ENCODE data around the gene ZBTB9.

ZBTB9 gene

GRCh38 chr6:33433544-33434191 lies 20.7 kb upstream of the ZBTB9 start:
- DNase-seq, result no peak

GRCh38 chr6:33434961-33435360 lies 19.4 kb upstream of the ZBTB9 start:
- DNase-seq, result no peak

- no peak for DNase-seq
Observed at GRCh38 chr6:33437666-33438065, 16.7 kb upstream of the ZBTB9 start.

- DNase-seq, result no peak
Observed at GRCh38 chr6:33438978-33439594, 15.3 kb upstream of the ZBTB9 start.

GRCh38 chr6:33439956-33440648 lies 14.3 kb upstream of the ZBTB9 start:
- DNase-seq, result no peak

- no peak for DNase-seq
Observed at GRCh38 chr6:33440649-33441309, 13.6 kb upstream of the ZBTB9 start.

- DNase-seq, result no peak
Observed at GRCh38 chr6:33441457-33441856, 12.9 kb upstream of the ZBTB9 start.

- DNase-seq, result no peak
Observed at GRCh38 chr6:33442283-33442682, 12.1 kb upstream of the ZBTB9 start.

GRCh38 chr6:33443025-33443424 lies 11.4 kb upstream of the ZBTB9 start:
- no peak for DNase-seq

GRCh38 chr6:33443619-33444504 lies 10.5 kb upstream of the ZBTB9 start:
- no peak for DNase-seq

GRCh38 chr6:33445119-33445603 lies 9.2 kb upstream of the ZBTB9 start:
- no peak for DNase-seq

GRCh38 chr6:33446356-33446755 lies 8.0 kb upstream of the ZBTB9 start:
- DNase-seq, result no peak

GRCh38 chr6:33450434-33450833 lies 3.9 kb upstream of the ZBTB9 start:
- no peak for DNase-seq

- no peak for DNase-seq
Observed at GRCh38 chr6:33451606-33452005, 2.8 kb upstream of the ZBTB9 start.

GRCh38 chr6:33452496-33452895 lies 1.9 kb upstream of the ZBTB9 start:
- DNase-seq, result no peak

GRCh38 chr6:33453393-33454008 lies 875 bp upstream of the ZBTB9 start:
- no peak for DNase-seq

- DNase-seq, result no peak
Observed at GRCh38 chr6:33455051-33455450, 675 bp downstream of the ZBTB9 start.

- no peak for DNase-seq
Observed at GRCh38 chr6:33456156-33456555, 1.8 kb downstream of the ZBTB9 start.

GRCh38 chr6:33458676-33459075 lies 4.3 kb downstream of the ZBTB9 start:
- DNase-seq, result no peak

- DNase-seq, result no peak
Observed at GRCh38 chr6:33459226-33459625, 4.8 kb downstream of the ZBTB9 start.

GRCh38 chr6:33466075-33466735 lies 11.8 kb downstream of the ZBTB9 start:
- no peak for DNase-seq

- DNase-seq, result no peak
Observed at GRCh38 chr6:33467091-33467490, 12.7 kb downstream of the ZBTB9 start.

All from activated gamma-delta T cell treated with Interleukin-2 at 50 U/mL for 16 hours (primary cell).